ENCODE data around the gene HOXB8. TPM values are rescaled to one million over a fixed set of nuclear protein-coding genes. Genes with fewer than 3 reads are reported as not detected.

Gene HOXB8
- polyA plus RNA-seq, 4 donors = 38.8 to 60.8 (median 58.2) TPM

- no peak for DNase-seq (ENCODE audit: low read depth in 4 of 4, low spot score in 2 of 4)
Observed at GRCh38 chr17:48597778-48598631, 17.1 kb downstream of the HOXB8 start.

GRCh38 chr17:48597528-48597777 is 17.6 kb downstream of the HOXB8 start:
- DNase-seq (ENCODE audit: low read depth in 4 of 4, low spot score in 2 of 4) = no peak

DNA sequence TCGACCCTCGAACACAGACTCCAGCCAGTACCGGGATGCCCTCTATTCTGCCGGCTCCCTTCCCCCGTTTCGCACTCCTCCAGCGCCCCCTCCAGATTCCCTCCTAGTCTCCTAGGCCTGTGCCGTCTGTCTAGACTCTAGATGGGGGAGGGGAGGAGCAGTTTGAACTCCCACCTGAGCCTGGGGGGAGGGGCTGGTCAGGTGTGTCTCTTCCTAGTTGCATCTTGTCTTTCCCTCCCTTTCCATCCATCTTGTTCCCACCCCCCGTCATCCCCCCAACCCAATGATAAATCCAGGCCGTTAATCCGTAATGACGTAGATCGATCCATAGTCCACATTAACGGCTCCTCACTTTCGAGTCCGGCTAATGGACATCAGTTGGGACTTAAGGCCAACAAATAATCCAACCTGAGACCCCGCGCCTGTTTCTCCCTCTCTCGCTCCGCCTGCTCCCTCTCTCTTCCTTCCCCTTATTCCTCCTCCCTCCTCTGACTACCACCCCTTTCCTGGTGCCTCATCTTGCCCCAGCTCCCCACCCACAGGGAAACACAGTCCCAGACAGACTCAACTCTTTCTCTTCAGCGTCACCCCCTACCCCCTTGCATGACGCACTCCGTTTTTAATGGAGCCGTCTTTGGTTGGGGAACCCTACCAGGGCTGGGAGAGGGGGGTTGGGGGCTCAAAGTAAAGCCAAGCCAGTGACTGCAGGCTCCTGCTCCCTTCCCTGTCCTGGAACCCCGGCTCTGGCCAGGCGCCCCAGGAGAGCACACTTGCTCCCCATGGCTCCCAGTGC is 18.2 kb downstream of the HOXB8 start:
- DNase-seq (ENCODE audit: low read depth in 4 of 4, low spot score in 2 of 4) = no peak

DNA sequence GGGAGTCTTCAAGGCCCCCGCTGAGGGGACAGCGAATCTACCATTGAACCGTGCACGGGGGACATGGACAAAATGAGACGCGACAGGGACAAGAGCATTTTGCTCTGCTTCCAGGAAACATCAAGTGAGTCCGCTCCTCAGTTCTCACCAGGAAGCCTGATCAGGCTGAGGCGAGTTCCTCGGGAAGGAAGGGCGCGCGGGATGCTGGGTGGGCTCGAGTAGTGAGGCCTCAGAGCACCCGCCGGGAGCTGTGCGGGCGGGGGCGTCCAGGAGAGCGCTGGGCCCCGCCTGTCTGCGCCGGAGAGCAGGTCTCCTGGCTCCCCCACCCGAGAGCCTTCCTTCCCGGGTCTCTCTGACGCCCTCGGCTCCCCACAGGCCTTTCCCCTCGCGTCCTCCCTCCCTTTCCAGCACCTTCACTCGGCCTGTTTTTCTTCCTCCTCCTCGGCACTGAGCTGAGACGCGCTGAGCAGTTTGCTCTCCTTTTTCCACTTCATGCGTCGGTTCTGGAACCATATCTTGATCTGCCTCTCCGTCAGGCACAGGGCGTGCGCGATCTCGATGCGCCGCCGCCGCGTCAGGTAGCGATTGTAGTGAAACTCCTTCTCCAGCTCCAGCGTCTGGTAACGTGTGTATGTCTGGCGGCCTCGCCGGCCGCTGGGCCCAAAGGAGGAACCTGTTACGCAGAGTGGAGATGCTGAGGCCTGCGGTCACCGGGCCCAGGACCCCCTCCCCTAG is 18.9 kb downstream of the HOXB8 start:
- no peak for DNase-seq (ENCODE audit: low read depth in 4 of 4, low spot score in 2 of 4)

DNA sequence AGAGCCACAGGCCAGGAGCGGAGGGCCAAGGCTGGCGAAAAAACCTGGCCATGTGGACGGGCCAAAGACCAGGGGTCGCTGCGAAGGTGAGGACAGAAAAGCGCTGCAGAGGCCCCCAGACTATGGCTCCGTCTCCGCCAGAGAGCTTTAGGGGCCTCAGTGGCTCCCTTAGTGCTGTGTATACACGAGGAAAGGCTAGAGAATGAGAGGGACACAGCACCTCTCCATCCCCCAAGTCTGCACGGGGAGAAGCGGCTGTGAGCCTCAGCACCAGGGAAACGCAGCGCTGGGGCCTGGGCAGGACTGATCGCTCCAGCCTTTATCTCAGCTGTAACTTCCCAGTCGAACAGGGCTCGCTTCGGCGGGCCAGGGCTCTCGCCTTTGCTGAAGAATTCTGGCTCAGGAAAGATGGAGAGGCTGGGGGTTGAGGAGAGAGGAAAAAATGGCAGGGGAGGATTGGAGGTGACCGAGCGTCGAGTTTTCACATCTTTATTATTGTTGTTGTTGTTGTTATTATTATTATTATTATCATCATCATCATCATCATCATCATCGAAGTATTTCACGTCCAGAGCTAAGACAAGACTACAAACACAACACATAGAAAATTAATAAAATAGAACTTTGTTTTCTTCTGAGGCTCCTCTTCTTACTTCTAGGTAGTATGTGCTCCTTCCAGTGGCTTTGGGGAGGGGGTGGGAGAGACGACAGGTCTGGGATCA is 19.7 kb downstream of the HOXB8 start:
- DNase-seq (ENCODE audit: low read depth in 4 of 4, low spot score in 2 of 4) = no peak

GRCh38 chr17:48594538-48595277 is 20.4 kb downstream of the HOXB8 start:
- DNase-seq (ENCODE audit: low read depth in 4 of 4, low spot score in 2 of 4) = no peak

- no peak for DNase-seq (ENCODE audit: low read depth in 4 of 4, low spot score in 2 of 4)
Observed at GRCh38 chr17:48593840-48594537, 21.1 kb downstream of the HOXB8 start.

GRCh38 chr17:48593126-48593829 is 21.8 kb downstream of the HOXB8 start, which contains the start of gene HOXB5:
TSS of gene HOXB5 (minus strand) at chr17:48593779. CDS start at chr17:48593682, 97 bp downstream.
- DNase-seq (ENCODE audit: low read depth in 4 of 4, low spot score in 2 of 4) = no peak

DNA sequence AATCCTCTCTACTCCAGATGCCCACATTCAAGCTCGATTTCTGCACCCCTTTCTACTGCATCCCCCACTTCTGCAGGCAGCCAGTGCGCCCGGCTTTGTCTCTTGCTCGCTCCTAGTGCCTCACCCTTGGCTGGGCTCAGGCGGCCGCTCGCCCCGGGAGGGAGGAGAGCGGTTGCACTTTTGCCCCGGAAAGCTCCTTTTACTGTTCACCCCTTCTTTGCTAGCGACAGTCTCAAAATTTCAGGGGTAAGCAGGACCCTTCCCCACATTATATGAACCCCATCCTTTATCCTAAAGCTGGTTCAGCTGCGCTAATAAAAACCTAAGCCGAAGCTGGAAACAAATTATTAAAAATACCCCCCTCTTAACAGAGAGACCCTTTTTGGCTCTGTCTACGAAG is 22.5 kb downstream of the HOXB8 start:
- DNase-seq (ENCODE audit: low read depth in 4 of 4, low spot score in 2 of 4) = no peak

DNA sequence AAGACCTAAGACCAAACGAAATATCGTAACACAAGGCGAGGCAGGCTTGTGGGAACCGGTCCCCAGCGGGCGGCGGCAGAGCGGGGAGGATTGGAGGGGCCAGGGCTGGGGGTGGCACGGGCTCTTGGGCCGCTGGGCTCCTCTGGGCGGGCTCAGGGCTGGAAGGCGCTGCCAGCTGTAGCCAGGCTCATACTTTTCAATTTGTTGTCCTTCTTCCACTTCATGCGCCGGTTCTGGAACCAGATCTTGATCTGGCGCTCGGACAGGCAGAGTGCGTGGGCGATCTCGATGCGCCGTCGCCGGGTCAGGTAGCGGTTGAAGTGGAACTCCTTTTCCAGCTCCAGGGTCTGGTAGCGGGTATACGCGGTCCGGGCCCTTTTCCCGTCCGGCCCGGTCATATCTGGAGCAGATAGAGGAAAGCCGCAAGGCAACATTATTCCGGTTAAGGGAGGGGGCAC is 23.0 kb downstream of the HOXB8 start:
- DNase-seq (ENCODE audit: low read depth in 4 of 4, low spot score in 2 of 4) = no peak

DNA sequence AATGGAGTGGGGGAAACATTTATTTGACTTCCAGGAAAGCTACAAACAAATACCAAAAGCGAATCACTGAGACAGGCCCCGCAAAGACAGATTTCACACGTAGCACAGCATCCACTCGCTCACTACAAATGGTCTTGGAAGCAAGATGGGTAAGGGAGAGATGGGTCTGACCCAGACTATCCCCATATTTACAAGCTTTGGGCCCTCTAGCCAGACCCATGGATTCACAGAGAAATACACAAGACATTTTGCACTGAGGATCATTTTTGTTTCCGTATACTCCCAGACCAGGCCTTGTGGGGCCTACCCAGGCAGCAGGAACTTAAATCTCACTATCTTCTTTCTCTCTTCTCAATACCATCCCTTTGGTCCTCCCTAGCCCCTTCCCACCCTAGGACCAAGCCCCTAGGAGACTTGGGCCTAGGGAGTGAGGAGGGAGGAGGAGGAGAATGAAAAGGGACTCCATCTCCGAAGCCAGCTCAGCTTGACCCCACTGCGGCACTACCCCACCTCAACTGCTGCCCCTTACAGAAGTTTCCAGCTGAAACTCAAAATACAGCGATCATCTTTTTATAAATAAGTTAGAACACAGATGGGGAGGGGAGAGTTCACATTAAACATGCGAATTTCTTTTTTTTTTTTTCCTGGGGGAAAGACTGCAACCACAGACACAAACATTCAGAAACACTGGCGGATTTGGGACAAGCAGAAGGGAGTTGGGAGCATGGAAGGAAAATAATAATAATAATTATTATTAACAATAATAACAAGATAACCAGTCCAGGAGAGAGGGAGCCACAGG is 23.6 kb downstream of the HOXB8 start:
- no peak for DNase-seq (ENCODE audit: low read depth in 4 of 4, low spot score in 2 of 4)

- DNase-seq (ENCODE audit: low read depth in 4 of 4, low spot score in 2 of 4) = no peak
Observed at GRCh38 chr17:48590607-48591161, 24.4 kb downstream of the HOXB8 start.

GRCh38 chr17:48589831-48590606 is 25.1 kb downstream of the HOXB8 start, which contains the start of gene HOXB3:
TSS of gene HOXB3 (minus strand) at chr17:48590241. CDS start at chr17:48552474, 37,767 bp downstream.
- DNase-seq (ENCODE audit: low read depth in 4 of 4, low spot score in 2 of 4) = peak in 2 of 4 donors; percentile 91 to 95

GRCh38 chr17:48589060-48589830 is 25.8 kb downstream of the HOXB8 start:
- no peak for DNase-seq (ENCODE audit: low read depth in 4 of 4, low spot score in 2 of 4)

- DNase-seq (ENCODE audit: low read depth in 4 of 4, low spot score in 2 of 4) = no peak
Observed at GRCh38 chr17:48588528-48588927, 26.6 kb downstream of the HOXB8 start.

DNA sequence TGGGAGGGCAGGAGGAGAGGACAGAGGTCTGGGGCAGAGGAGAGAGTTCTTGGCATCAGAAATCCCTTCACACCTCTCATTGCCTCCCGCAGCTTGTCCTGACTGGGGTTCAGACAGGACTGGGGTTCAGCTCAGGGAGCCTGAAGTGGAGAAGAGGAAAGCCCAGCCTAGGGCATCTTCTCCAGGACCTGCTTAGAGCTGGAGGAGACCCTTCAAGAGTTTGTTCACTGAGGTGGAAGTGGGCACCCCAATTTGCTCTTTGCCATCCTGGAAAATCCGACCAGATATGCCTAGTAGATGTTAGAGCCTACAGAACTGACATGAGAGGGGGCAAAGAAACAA is 27.0 kb downstream of the HOXB8 start:
- DNase-seq (ENCODE audit: low read depth in 4 of 4, low spot score in 2 of 4) = no peak
